ENCODE results near the gene CCDC116. TPM values are rescaled to one million over a fixed set of nuclear protein-coding genes. Genes with fewer than 3 reads are reported as not detected.
"Not testable (repeated sequence)": the region's sequence is repeated elsewhere in the genome, so short reads cannot be mapped to it uniquely, and the experiment has no call there.

The CCDC116 gene
- total and polyA plus RNA-seq, 10 donors: 0.24 to 0.66 (median 0.49) TPM

GRCh38 chr22:21642584-21643448 lies 10.3 kb downstream of the CCDC116 start:
- Histone ChIP-seq H3K27me3 (replicated peaks in 1 of 7) (no peaks in the 10 kb centered on the region), H3K9me3 (no peaks in the 10 kb centered on the region), H3K36me3 (peaks cover 0 to 31% (median 13%) of the 10 kb centered on the region in 6 donors), H3K27ac (peak overlapping the region in 7 of 8 donors; percentile 51 to 88 (median 81)), H3K4me1 (peaks cover 10 to 45% (median 33%) of the 10 kb centered on the region in 6 donors), H3K4me3 (peak overlapping the region; percentile 73 to 91 (median 78))
- DNase-seq: peak; percentile 87
- intact Hi-C loops (cut with DNase I; ENCODE audit: low total_unique reads): no loop called here
- 1% methylated on average over 30 to 56 of the region's 56 CpGs for WGBS, 5 donors
- TF ChIP-seq POLR2A (IDR thresholded peaks at IDR 0.05) (no peak), POLR2AphosphoS5 (IDR thresholded peaks at IDR 0.05) (no peak), CTCF (IDR thresholded peaks at IDR 0.05 in 8 of 11, conservative IDR thresholded peaks at IDR 0.05 in 3 of 11) (peak in 9 of 11 experiments; percentile 48 to 80 (median 61))

- no peak for TF ChIP-seq POLR2A (IDR thresholded peaks at IDR 0.05)
- no peak for TF ChIP-seq CTCF (IDR thresholded peaks at IDR 0.05 in 8 of 11, conservative IDR thresholded peaks at IDR 0.05 in 3 of 11)
- no peak for TF ChIP-seq POLR2AphosphoS5 (IDR thresholded peaks at IDR 0.05)
- Histone ChIP-seq H3K9me3 (no peaks in the 10 kb centered on the region), H3K27ac (peak overlapping the region in 1 of 8 donors; percentile 83), H3K4me3 (peak overlapping the region in 4 of 8 donors; percentile 73 to 82 (median 77)), H3K36me3 (peaks cover 0 to 39% (median 13%) of the 10 kb centered on the region in 6 donors), H3K4me1 (peaks cover 10 to 45% (median 33%) of the 10 kb centered on the region in 6 donors), H3K27me3 (replicated peaks in 1 of 7) (no peaks in the 10 kb centered on the region)
- DNase-seq: no peak
- intact Hi-C loops (cut with DNase I; ENCODE audit: low total_unique reads): no loop called here
- 82 to 89% (median 88%) methylated on average over 20 to 22 of the region's 22 CpGs for WGBS, 5 donors
Measured at GRCh38 chr22:21643533-21644357, 11.2 kb downstream of the CCDC116 start.

GRCh38 chr22:21645513-21645912 lies 13.0 kb downstream of the CCDC116 start:
- 87 to 94% (median 92%) methylated on average over 6 of the region's 6 CpGs for WGBS, 5 donors
- Histone ChIP-seq H3K4me1 (peaks cover 10 to 48% (median 33%) of the 10 kb centered on the region in 6 donors), H3K36me3 (peaks cover 0 to 52% (median 13%) of the 10 kb centered on the region in 6 donors)
- DNase-seq; H3K27ac ChIP-seq; H3K4me3 ChIP-seq; H3K27me3 ChIP-seq (replicated peaks in 1 of 7); H3K9me3 ChIP-seq; intact Hi-C loops (cut with DNase I; ENCODE audit: low total_unique reads): not testable (repeated sequence)

DNA sequence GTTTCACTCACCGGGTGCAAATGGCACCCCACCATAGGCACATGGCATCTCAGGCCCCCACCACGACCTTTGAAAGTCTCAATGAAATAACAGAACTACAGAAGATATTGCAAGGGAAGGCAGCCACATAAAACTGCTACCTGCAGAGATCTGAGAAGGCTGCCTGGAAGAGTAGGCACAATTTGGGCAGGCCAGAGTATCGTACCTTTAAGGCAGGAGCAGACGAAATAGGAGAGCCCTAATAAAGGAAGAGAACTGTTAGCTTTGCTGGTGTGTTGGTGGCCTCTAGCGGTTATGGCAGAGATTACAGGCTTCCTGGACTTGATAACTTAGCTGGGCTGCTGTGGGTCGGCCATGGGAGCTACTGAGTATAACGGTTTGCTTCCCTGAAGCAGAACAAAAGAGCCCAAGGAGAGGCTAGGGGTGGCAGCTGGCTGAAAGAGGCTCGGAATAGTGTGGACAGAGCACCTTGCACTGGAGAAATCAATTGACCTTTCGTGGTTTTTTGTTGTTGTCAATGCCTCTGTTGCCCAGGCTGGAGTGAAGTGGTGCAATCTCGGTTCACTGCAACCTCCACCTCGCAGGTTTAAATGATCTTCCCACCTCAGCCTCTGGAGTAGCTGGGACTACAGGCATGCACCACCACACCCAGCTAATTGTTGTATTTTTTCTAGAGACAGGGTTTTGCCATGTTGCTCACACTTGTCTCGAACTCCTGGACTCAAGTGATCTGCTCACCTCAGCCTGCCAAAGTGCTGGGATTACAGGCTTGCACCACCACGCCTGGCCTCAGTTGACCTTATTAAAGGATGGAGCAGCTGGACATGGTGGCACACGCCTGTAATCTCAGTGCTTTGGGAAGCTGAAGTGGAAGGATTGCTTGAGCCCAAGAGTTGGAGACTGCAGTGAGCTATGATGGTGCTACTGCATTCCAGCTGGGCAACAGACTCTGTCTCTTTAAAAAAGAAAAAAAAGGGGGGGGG lies 14.3 kb downstream of the CCDC116 start:
- peaks cover 0 to 52% (median 13%) of the 10 kb centered on the region in 6 donors for H3K36me3 ChIP-seq
- no peak overlapping the region for H3K4me3 ChIP-seq
- intact Hi-C loops (cut with DNase I; ENCODE audit: low total_unique reads): no loop called here
- WGBS, 5 donors: 46 to 53% (median 47%) methylated on average over 14 of the region's 14 CpGs
- no peak for DNase-seq
- TF ChIP-seq POLR2AphosphoS5 (IDR thresholded peaks at IDR 0.05): no peak
- peak; percentile 77 to 93 (median 90) for TF ChIP-seq CTCF (IDR thresholded peaks at IDR 0.05 in 8 of 11, conservative IDR thresholded peaks at IDR 0.05 in 3 of 11)
- no peak for TF ChIP-seq POLR2A (IDR thresholded peaks at IDR 0.05)
- no peaks in the 10 kb centered on the region for H3K9me3 ChIP-seq
- no peaks in the 10 kb centered on the region for H3K27me3 ChIP-seq (replicated peaks in 1 of 7)
- peaks cover 5 to 49% (median 34%) of the 10 kb centered on the region in 6 donors for H3K4me1 ChIP-seq
- H3K27ac ChIP-seq: no peak overlapping the region
